ENCODE results near the gene MSRB1.
"Not testable (repeated sequence)": the region's sequence is repeated elsewhere in the genome, so short reads cannot be mapped to it uniquely, and the experiment has no call there.

DNA sequence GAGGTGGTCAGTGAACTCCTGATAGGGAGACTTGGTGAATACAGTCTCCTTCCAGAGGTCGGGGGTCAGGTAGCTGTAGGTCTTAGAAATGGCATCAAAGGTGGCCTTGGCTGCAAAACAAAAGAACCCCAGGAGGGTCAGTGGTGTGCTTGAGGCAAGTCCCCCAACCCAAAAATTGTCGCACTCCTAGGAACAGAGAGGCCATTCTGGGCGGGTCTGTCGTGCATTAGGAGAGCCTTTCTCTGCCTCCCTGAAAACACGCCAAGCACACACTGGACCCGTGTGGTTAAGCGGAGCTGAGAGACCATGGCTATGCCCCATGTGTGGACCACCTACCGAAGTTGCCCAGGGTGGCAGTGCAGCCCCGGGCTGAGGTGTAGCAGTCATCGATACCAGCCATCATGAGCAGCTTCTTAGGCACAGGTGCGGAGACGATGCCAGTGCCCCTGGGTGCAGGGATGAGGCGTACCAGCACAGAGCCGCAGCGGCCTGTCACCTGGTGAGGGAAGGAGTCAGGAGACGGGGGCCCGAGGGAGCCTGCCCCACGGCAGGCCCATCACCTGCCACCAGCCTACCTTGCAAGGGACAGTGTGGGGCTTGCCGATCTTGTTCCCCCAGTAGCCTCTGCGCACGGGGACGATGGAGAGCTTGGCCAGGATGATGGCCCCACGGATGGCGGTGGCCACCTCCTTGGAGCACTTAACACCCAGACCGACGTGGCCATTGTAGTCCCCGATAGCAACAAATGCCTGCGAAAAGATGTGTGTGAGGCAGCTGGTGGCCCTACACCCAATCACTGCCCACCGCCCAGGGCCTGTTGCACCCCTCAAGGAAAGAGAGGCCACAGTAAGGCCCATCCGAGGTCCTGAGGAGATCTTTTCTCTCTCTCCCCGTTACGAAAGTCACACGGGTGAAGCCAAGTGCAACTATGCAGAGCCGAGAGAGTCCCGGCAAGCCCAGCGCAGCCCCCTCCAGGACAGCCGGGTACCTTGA lies 19.5 kb upstream of the MSRB1 start:
- TF ChIP-seq, protein P1, sequence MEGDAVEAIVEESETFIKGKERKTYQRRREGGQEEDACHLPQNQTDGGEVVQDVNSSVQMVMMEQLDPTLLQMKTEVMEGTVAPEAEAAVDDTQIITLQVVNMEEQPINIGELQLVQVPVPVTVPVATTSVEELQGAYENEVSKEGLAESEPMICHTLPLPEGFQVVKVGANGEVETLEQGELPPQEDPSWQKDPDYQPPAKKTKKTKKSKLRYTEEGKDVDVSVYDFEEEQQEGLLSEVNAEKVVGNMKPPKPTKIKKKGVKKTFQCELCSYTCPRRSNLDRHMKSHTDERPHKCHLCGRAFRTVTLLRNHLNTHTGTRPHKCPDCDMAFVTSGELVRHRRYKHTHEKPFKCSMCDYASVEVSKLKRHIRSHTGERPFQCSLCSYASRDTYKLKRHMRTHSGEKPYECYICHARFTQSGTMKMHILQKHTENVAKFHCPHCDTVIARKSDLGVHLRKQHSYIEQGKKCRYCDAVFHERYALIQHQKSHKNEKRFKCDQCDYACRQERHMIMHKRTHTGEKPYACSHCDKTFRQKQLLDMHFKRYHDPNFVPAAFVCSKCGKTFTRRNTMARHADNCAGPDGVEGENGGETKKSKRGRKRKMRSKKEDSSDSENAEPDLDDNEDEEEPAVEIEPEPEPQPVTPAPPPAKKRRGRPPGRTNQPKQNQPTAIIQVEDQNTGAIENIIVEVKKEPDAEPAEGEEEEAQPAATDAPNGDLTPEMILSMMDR (IDR thresholded peaks at IDR 0.05) = not testable (repeated sequence)
- TF ChIP-seq POLR2A (IDR thresholded peaks at IDR 0.05); POLR2AphosphoS5 (IDR thresholded peaks at IDR 0.05); EP300 (IDR thresholded peaks at IDR 0.05; ENCODE audit: low read depth): not testable (repeated sequence)
